Ureter (tissue), 1 donor: Measurements from ENCODE around the gene PRKAR1B. TPM values are rescaled to one million over a fixed set of nuclear protein-coding genes. Genes with fewer than 3 reads are reported as not detected.
"Not testable (repeated sequence)": the region's sequence is repeated elsewhere in the genome, so short reads cannot be mapped to it uniquely, and the experiment has no call there.

Experiments used
- DNase-seq: peaks from one replicate; pipeline ENCODE4 v3.0.0-alpha.2; 2020; ENCODE audit warnings: low spot score
- total RNA-seq: library from RNA; stranded (reverse); gene quantifications from one replicate; pipeline ENCODE4 v1.2.4, GENCODE V29; 2023
- donor health status: DM: yes; HTN: yes; CAD: no.

Gene PRKAR1B
- total RNA-seq, 1 donor from 2014 or later, result 20.5 TPM

GRCh38 chr7:644381-645305 is 82.4 kb downstream of the PRKAR1B start:
- no peak for DNase-seq

- DNase-seq, result no peak
Observed at GRCh38 chr7:641966-642365, 85.1 kb downstream of the PRKAR1B start.

DNA sequence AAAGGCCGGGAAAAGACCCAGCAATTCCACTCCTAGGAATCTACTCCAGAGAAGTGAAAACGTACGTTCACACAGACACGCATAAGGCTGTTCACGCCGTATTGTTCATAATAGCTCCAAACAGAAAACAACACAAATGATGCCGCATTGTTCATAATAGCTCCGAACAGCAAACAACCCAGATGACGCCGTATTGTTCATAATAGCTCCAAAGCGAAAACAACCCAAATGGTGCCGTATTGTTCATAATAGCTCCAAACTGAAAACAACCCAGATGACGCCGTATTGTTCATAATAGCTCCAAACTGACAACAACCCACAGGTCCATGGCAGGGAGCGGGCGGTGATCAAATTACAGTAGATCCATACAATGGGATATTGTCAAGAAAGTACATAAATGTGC is 85.8 kb downstream of the PRKAR1B start:
- DNase-seq, result no peak

- DNase-seq, result no peak
Observed at GRCh38 chr7:638256-639011, 88.6 kb downstream of the PRKAR1B start.

DNA sequence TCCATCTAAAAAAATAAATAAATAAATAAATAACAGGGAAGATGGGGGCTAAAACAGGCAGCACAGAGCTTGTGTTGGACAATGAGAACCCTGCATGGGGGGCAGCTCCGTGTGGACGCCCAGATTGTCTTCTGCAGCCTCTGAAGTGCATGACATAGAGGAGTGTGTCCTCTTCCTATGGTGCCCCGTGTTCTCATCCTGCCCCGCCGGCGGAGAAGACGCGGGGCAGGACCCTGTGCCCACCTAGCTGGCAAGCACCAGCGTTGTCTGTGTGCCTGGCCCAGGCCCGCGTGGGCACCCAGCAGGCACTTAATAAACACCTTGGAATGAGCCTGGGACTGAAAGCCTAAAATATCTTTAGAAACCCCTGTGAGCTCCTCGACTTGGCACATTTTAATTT is 89.3 kb downstream of the PRKAR1B start:
- DNase-seq, result no peak

- DNase-seq, result no peak
Observed at GRCh38 chr7:636396-636795, 90.7 kb downstream of the PRKAR1B start.

DNA sequence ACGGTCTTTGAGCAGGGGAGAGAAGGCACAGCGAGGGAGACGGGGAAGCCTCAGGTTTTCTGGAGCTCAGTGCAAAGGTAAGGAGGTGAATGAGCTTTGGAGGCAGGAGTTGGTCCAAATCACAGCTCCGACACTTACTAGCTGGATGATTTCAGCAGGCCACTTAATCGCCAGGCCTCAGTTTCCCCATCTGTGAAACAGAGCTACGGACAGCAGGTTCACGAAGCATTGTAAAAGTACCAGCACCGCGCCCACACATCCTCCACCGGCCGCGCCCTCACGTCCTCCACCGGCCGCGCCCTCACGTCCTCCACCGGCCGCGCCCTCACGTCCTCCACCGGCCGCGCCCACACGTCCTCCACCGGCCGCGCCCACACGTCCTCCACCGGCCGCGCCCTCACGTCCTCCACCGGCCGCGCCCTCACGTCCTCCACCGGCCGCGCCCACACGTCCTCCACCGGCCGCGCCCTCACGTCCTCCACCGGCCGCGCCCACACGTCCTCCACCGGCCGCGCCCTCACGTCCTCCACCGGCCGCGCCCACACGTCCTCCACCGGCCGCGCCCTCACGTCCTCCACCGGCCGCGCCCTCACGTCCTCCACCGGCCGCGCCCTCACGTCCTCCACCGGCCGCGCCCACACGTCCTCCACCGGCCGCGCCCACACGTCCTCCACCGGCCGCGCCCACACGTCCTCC is 91.2 kb downstream of the PRKAR1B start:
- DNase-seq, result not testable (repeated sequence)

DNA sequence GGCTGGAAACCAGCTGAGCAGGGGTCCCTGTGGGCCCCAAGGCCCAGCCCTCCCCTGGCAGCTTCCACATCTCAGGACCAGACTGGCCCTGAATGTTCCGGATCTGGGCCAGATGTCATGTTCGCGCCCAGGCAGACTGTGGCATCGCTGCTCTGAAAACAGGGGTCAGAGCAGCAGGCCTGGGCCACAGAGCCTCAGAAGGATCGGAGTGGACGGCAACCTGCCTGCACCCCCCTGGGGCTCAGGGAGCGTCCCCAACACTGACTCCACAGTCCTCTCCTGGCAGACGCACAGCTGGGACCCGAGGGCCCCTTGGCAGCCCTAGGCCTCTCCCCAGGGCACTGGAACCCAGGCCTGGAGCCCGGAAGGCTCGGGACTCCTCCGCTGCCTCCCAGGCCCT is 91.9 kb downstream of the PRKAR1B start:
- no peak for DNase-seq

GRCh38 chr7:633381-634018 is 93.6 kb downstream of the PRKAR1B start:
- DNase-seq, result no peak

GRCh38 chr7:632831-633210 is 94.3 kb downstream of the PRKAR1B start:
- no peak for DNase-seq

DNA sequence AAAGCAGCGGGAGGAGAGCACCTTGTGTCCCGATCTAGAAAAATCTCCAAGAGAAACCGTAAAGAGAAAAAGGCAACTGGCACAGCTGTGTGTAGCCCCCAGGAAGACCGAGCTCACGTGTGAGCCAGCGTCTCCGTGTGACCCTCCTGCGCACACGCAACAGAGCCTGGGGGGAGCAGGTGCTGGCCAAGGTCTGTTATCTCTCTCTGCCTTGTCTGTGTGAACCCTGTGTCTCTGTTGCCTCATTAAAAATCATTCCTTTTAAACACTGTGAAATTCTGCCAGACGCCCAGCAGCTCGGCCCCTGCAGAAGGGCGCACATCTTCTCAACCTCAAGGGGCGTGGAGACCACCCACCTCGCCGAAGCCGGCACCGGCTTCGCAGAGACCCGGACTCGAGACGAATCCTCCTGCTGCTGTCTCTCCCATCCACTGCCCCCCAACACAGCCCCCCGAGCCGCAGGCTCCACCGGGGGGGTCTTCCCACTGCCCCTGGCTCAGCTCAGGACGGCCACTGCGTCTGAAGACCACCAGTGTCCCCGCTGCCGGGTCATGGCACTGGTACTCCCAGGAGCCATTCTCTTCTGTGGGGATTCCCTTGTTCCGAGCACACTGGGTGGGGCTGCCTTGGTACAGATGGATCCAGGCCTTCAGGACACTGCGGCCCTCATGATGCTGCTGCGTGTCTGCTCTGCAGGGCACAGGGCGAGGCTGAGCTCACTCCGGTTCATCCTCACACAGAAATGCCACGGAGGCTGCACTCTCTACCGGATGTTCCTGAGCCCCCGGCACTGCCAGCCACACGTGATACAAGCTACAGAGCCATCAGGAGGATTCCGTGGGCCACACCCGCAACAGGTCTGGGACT is 94.9 kb downstream of the PRKAR1B start:
- DNase-seq, result no peak

- DNase-seq, result no peak
Observed at GRCh38 chr7:631291-631711, 95.8 kb downstream of the PRKAR1B start.

- DNase-seq, result no peak
Observed at GRCh38 chr7:630539-630938, 96.5 kb downstream of the PRKAR1B start.

GRCh38 chr7:630111-630511 is 97.0 kb downstream of the PRKAR1B start:
- no peak for DNase-seq

- no peak for DNase-seq
Observed at GRCh38 chr7:628826-629225, 98.3 kb downstream of the PRKAR1B start.

DNA sequence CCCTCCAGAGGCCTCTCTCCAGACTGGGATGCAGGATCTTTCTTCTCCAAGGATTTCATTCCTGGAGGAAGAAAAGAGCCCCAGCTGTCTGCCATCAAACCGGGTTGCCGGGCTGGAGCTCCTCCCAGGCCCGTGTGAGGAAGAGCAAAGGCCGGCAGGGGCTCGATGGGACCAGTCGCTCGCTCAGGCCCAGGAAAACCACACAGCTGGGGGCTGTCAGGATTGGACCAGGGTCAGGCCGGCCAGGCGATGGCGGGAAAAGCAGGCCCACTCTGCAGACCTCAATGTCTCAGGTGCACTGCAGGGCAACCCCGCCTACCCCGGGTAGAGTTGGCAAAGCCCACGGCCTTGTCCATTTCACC is 98.7 kb downstream of the PRKAR1B start:
- no peak for DNase-seq

DNA sequence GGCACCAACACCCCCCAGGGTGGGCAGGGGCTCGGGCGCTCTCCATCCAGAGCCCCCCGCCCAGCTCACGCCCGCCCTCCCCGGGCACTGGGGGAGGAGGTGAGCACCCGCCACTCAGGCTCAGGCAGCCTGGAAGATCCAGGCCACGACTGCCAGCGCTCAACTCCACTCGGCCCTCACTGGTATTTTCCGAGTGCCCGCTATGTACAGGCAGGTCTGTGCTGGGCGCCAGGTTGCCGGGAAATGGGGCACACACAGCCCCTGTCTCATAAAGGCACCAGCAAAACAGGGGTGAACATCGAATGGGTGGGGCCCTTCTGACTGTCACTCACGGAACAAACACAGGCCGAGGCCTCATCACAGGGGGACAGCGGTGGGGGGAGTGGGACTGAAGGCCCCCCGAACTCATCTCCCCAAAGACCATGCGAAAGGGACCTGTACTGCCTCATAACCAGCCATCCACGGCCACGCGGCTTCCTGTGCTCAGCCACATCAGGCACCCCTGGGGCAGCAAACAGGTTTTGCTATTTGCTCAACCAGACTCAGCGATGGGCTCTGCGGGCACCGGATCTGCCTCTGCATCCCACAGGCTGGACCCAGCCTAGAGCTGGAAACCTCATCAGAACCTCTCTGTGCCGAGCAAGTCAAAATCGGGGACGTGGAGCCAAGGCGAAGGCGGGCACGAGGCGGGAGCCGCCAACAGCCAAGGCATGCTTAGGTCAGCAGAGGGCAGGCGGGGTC is 99.2 kb downstream of the PRKAR1B start:
- no peak for DNase-seq

GRCh38 chr7:625376-625971 is 101.6 kb downstream of the PRKAR1B start:
- no peak for DNase-seq

DNA sequence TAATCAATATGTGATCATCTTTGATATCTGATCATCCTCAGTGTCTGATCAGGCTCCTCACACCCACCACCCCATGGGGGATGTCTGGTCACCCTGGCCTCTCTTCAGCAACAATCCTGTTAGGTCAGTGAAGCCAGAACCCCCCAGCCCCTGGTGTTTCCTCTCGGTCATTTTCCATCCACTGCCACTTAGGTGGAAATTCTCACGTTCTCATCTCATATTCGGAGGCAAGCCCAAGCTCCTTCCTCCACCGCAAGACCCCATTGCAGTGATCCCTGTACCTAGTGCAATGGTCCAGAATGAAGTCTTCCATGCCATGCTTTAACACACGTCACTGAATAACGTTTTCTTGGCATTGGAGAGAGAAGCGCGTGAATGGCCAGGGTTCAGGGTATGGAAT is 103.6 kb downstream of the PRKAR1B start:
- DNase-seq, result no peak
